NOMO-1 (cell line): ENCODE data around the gene CDC16.

Experiments used
- DNase-seq, 2 experiments: peaks; one replicate each; lab custom pipeline; 2025; ENCODE audit not compliant: unreplicated experiment in 2 of 2; lab: John Stamatoyannopoulos, UW

Gene CDC16

GRCh38 chr13:114296902-114297301, 62.2 kb downstream of the CDC16 start:
- no peak for DNase-seq

GRCh38 chr13:114298866-114299265, 64.2 kb downstream of the CDC16 start:
- DNase-seq, result no peak

- no peak for DNase-seq
Observed at GRCh38 chr13:114299604-114300305, 65.1 kb downstream of the CDC16 start.

DNA sequence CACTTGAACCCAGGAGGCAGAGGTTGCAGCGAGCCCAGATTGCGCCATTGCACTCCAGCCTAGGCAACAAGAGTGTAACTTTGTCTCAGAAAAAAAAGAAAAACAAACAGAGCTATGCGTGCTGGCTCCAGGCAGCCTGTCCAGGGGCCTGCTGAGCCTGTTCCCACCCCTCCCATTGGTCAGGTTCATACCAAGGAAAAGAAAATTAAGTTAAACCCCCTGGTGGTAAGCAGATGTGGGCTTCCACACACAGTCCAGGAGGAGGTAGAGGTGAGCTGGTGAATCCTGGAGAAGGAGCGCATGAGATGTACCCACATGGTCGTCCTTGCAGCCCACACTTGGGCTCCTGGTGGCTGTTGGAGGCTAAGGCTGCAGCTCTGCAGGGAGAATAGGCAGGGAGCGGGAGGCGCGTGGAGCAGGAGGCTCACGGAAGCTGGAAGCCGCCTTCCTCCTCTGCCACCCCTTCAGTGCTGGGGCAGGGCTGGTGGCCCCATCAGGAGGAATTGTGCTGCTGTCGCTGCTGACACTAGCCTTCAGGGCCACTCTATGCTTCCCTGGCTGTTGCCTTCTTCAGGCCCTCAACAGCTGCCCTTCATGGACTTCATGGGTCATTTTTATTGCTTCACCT, 69.1 kb downstream of the CDC16 start:
- DNase-seq, result no peak

DNA sequence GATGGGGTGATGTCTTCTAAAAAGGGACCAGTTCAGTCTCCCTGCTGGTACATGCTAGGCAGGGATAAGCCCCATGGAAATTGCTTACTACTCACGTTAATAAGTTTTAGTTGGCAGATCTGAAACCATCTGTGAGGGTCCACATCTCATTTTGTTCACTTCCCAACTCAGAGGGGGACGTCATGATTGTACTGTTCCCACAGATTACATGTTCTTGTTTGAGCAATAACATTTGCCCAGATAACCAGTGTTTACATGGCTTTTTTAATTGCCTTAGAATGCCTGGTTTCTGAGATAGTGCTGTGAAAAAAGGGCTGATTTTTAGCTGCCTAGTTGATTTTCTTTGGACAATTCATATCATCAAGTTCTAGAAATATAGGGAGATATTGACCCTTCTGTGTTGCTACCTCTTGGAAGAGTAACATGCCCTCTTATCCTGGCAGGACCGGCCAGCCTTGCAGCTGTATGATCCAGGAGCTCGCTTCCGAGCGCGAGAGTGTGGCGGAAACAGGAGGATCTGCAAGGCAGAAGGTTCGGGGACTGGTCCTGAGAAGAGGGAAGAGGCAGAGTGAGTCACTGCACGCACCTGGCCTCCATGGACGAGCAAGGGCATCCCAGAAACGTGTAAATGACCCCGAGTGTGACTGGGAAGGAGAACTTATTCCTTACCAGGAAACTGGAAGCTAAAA, 69.8 kb downstream of the CDC16 start:
- no peak for DNase-seq

GRCh38 chr13:114309086-114309485, 74.4 kb downstream of the CDC16 start:
- DNase-seq, result no peak

DNA sequence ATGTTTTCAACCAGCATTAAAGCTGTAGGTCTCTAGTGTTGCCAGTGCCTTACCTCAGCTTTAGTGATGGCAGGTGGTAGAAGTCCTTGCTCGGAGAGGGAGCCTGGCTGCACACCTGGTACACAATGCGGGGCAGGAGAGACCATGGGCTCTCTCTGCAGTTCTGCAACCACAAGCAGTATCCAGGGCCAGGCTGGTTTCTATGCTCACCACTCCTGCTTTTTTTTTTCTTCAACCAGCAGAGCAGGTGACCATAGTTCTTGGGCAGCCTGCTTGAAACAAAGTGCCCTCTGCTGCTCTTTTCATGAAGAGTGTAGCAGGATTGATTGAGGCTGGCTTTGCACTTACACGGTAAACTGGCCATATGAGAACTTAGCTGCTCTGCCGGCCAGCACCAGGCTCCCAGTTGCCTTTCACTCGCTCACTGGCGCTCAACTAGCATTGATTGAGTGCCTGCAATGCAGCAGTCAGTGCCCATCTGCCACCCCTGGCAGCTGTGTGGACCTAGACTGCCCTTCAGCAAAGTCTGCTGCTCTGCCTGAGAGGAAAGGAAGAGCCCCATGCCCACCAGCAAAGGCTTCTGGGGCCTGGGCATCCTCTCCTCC, 75.2 kb downstream of the CDC16 start:
- no peak for DNase-seq

DNA sequence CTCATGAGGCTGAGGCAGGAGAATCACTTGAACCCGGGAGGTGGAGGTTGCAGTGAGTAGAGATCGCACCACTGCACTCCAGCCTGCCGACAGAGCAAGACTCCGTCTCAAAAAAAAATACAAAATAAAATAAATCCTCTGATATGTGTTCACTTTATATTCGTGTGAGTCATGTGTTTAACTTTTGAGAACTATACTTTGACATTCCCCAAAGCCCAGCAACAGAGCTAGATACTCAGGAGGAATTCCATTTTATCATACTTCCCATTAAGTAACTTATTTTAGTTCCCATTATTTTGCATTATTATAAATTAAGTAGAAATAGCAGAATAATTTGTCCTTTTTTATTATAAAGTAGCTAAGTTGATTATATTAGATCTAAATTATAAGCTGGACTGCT, 76.3 kb downstream of the CDC16 start:
- DNase-seq, result no peak

- DNase-seq, result no peak
Observed at GRCh38 chr13:114311387-114311786, 76.7 kb downstream of the CDC16 start.

- DNase-seq, result no peak
Observed at GRCh38 chr13:114311908-114312307, 77.2 kb downstream of the CDC16 start.

GRCh38 chr13:114313061-114313860, 78.6 kb downstream of the CDC16 start:
- DNase-seq, result no peak

GRCh38 chr13:114314074-114314912, 79.6 kb downstream of the CDC16 start, which contains the start of gene CHAMP1:
Gene CHAMP1, plus strand, starts transcription at chr13:114314503. Its CDS starts 9,340 bp downstream, at chr13:114323843.
- peak; percentile 92 to 98 for DNase-seq

GRCh38 chr13:114315074-114315785, 80.5 kb downstream of the CDC16 start:
- peak in 1 of 2 experiments; percentile 22 for DNase-seq

DNA sequence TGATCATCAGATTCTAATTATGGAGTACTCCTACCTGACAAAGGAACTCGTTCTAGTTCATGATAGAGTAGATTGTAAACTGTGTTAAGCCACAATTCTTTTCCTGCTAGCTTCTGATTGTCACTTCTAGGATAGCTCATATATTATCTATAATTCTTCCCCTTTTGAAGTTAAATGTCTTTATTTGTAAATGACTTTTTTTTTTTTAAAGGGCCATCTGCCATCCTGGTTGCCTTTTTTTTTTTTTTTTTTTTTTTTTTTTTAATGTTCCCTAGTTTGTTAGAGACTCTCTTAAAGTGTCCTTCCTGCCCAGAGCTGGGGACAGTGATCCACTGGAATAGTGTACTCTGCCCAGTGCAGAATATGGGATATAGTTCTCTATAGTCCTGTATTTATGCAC, 83.9 kb downstream of the CDC16 start:
- no peak for DNase-seq

- no peak for DNase-seq
Observed at GRCh38 chr13:114319441-114319913, 84.8 kb downstream of the CDC16 start.

DNA sequence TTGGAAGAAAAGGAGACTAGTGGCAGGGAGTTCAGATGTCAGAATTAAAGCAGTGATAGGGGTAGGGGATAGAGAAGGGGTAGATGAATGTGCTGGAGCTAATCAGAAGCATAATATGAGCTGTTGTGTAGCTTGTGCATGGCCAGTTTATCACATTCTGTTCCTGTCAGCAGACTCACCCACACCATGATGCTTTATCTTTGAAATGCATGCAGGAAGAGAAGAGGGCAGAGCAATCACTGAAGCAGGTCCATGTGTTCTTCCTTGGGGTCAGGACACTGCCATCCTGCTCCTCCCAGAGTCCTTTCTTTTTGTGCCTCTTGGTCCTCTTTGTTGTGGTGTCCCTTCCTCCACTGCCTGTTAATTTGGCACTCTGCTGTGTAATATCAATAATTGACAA, 85.4 kb downstream of the CDC16 start:
- no peak for DNase-seq

DNA sequence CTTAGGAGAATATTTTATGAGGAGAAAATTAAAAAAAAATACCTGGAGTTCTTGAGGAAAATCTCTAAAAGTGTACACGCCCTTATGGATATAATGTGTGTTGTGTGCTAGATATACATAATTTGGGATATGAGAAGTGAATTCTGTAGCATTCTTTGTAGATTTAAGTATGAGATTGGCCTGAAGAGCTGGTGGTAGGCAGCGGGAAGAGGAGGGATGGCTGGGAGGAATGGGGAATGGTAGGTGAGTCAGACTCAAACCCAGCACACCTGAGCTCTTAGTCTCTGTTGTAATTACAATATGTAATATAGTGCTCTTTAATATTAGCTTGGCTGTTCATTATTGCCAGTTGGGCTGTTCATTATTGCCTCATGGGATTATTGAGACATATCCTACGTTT, 86.6 kb downstream of the CDC16 start:
- DNase-seq, result no peak
